Neural progenitor cell (in vitro differentiated cells): ENCODE measurements around the gene FNDC11.

Experiments
- CTCF ChIP-seq: fragments of 200-600 bp; sonication (generic); IDR thresholded peaks from 2 replicates; pipeline ENCODE4 v1.5.1; 2017; ENCODE audit warnings: antibody characterized with exemption, mild to moderate bottlenecking
- EZH2 ChIP-seq: fragments of 200-600 bp; sonication (generic); IDR thresholded peaks from 2 replicates; pipeline ENCODE4 v1.6.1; 2017; ENCODE audit warnings: antibody characterized with exemption, mild to moderate bottlenecking, moderate library complexity

DNA sequence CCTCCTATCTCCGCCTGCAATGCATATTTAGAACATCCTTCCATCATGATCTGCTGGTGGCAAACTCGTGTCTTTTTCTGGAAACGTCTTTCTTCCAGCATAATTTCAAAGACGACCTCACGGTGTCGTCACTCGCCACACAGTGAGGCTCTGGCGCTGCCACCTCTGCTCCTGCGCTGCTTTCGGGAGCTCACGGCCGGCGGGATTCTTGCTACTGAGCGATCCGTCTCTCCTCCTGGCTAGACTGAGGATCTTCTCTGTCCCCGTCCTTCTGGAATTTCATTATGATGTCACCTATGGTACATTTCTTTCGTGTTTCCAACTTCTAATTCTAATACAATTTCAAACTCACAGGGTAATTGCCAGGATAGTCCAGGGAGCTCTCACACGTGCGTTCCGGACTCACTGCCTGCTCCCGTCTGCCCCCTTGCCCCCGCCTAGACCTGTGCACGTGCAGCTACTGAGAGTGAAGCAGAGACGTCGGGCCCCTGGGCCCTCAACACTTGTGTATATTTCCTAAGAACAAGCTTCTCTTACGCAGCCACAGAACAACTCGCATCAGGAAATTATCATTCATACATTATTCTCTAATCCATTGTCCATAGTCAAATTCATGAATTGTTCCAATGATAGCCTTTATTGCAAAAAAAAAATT is 45.6 kb downstream of the FNDC11 start:
- TF ChIP-seq CTCF (no peak), EZH2 (no peak)
